ENCODE measurements around the gene BRD4. TPM values are rescaled to one million over a fixed set of nuclear protein-coding genes. Genes with fewer than 3 reads are reported as not detected.

The BRD4 gene
- total and polyA plus RNA-seq, 2 of the 13 experiments (the other 11 are each of a cell fraction or from before 2014, with no cell fraction given): 10.5 to 11.4 TPM

- Histone ChIP-seq H2AFZ (ENCODE audit: low read length) (no peak overlapping the region), H3K9ac (ENCODE audit: insufficient read depth, low read depth, low read length) (peak overlapping the region; percentile 3; the same call in 1 of the 2 replicates), H4K20me1 (ENCODE audit: insufficient read depth, low read length) (peaks cover 72% of the 10 kb centered on the region), H3K4me3 (replicated peaks in 1 of 3; ENCODE audit: insufficient read depth in 1 of 3, low read depth in 2 of 3, low read length in 3 of 3) (no peak overlapping the region), H3K4me1 (ENCODE audit: insufficient read depth, low read length) (peaks cover 94% of the 10 kb centered on the region), H3K27ac (ENCODE audit: extremely low read length, insufficient read depth, low read length) (peak overlapping the region; percentile 34), H3K9me3 (ENCODE audit: low read length) (no peaks in the 10 kb centered on the region), H3K27me3 (ENCODE audit: control insufficient read depth in 1 of 2, insufficient read depth in 2 of 2, low read length in 2 of 2) (no peaks in the 10 kb centered on the region), H3K79me2 (ENCODE audit: insufficient read depth, low read length) (peaks cover 98% of the 10 kb centered on the region), H3K36me3 (replicated peaks in 1 of 2; ENCODE audit: control insufficient read depth in 1 of 2, insufficient read depth in 2 of 2, low read length in 2 of 2) (no peaks in the 10 kb centered on the region; a peak in 2 of 5 replicates), H3K4me2 (ENCODE audit: low read depth, low read length) (0 out of 2 replicates have a peak overlapping the region, but pooled peaks have one; percentile 10)
- 0 out of 2 replicates have a peak, but pooled peaks have one; percentile 17 for TF ChIP-seq ZNF687 (CRISPR knock-in tag; IDR thresholded peaks at IDR 0.05)
- peak; percentile 27 for TF ChIP-seq RBM22 (optimal IDR thresholded peaks at IDR 0.05; ENCODE audit: low read length)
- TF ChIP-seq ZBTB33 (CRISPR knock-in tag; IDR thresholded peaks at IDR 0.05): peak; percentile 96
- TF ChIP-seq ZBTB38 (CRISPR knock-in tag; IDR thresholded peaks at IDR 0.05): peak; percentile 42; the same call in 1 of the 2 replicates
- TF ChIP-seq AGO2 (optimal IDR thresholded peaks at IDR 0.05; ENCODE audit: low read depth, low read length): peak; percentile 10
- TF ChIP-seq ZNF75D (CRISPR knock-in tag; IDR thresholded peaks at IDR 0.05; ENCODE audit: borderline replicate concordance): 0 out of 2 replicates have a peak, but pooled peaks have one; percentile 25
- TF ChIP-seq, protein P1, sequence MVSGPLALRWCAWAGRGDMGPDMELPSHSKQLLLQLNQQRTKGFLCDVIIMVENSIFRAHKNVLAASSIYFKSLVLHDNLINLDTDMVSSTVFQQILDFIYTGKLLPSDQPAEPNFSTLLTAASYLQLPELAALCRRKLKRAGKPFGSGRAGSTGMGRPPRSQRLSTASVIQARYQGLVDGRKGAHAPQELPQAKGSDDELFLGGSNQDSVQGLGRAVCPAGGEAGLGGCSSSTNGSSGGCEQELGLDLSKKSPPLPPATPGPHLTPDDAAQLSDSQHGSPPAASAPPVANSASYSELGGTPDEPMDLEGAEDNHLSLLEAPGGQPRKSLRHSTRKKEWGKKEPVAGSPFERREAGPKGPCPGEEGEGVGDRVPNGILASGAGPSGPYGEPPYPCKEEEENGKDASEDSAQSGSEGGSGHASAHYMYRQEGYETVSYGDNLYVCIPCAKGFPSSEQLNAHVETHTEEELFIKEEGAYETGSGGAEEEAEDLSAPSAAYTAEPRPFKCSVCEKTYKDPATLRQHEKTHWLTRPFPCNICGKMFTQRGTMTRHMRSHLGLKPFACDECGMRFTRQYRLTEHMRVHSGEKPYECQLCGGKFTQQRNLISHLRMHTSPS (CRISPR knock-in tag; IDR thresholded peaks at IDR 0.05; ENCODE audit: low read depth): peak; percentile 58
- no peak for TF ChIP-seq FOXM1 (CRISPR knock-in tag; IDR thresholded peaks at IDR 0.05)
- no peak for TF ChIP-seq ZFP37 (CRISPR knock-in tag; IDR thresholded peaks at IDR 0.05; ENCODE audit: borderline replicate concordance)
- peak; percentile 91 for TF ChIP-seq HNRNPL (IDR thresholded peaks at IDR 0.05; ENCODE audit: low read depth, low read length)
- TF ChIP-seq, protein P2, sequence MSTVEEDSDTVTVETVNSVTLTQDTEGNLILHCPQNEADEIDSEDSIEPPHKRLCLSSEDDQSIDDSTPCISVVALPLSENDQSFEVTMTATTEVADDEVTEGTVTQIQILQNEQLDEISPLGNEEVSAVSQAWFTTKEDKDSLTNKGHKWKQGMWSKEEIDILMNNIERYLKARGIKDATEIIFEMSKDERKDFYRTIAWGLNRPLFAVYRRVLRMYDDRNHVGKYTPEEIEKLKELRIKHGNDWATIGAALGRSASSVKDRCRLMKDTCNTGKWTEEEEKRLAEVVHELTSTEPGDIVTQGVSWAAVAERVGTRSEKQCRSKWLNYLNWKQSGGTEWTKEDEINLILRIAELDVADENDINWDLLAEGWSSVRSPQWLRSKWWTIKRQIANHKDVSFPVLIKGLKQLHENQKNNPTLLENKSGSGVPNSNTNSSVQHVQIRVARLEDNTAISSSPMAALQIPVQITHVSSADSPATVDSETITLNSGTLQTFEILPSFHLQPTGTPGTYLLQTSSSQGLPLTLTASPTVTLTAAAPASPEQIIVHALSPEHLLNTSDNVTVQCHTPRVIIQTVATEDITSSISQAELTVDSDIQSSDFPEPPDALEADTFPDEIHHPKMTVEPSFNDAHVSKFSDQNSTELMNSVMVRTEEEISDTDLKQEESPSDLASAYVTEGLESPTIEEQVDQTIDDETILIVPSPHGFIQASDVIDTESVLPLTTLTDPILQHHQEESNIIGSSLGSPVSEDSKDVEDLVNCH (CRISPR knock-in tag; IDR thresholded peaks at IDR 0.05): no peak
- TF ChIP-seq SIX1 (CRISPR knock-in tag; IDR thresholded peaks at IDR 0.05; ENCODE audit: borderline replicate concordance): no peak
- no TSS peak for BruUV-seq (replicated peaks)
- FAIRE-seq: no peak
- ChIA-PET CTCF (ENCODE audit: low intra/inter-chr PET ratio, low total read pairs) (no interaction called here), POLR2A (interaction anchor here (2.1 kb wide), 1 partner anchor 9 kb away, joined by 8 read pairs; no protein-coding TSS in a partner anchor)
- intact Hi-C loops (cut with micrococcal nuclease; ENCODE audit: unreplicated experiment) (loop anchor here (10.0 kb wide), 1 partner anchor 86 kb away; the partner anchor contains the start of gene AKAP8), in situ Hi-C loops (cut with HindIII; ENCODE audit: extremely low pct_ligation_motif_present, low pct_unique_long_range_greater_than_20kb) (no loop called here)
- DNase-seq (ENCODE audit: low spot score): no peak
- peak; percentile 48 for ATAC-seq
- 81% methylated on average over 13 of the region's 14 CpGs for WGBS (ENCODE audit: low lambda C conversion rate)
These were observed 44.0 kb downstream of the BRD4 start for GRCh38 chr19:15288146-15288963.
